Suprapubic skin (tissue), 3 donors: ENCODE data around the gene SERTAD1.

ENCODE experiments used
- CTCF ChIP-seq, 2 donors: fragments of 200-600 bp in 1 of 2; fragments of 450-650 bp in 1 of 2; sonication (generic) in 1 of 2; IDR thresholded peaks; one replicate each; pipeline ENCODE4 v1.5.1; 2016 to 2019; ENCODE audit warnings: antibody characterized with exemption in 2 of 2, mild to moderate bottlenecking in 1 of 2, moderate library complexity in 1 of 2
- POLR2AphosphoS5 ChIP-seq, 3 donors: sonication (generic); formaldehyde crosslinking; IDR thresholded peaks; one replicate each; pipeline ENCODE4 v1.6.1; 2017; ENCODE audit warnings: antibody characterized with exemption in 3 of 3

GRCh38 chr19:40388481-40388880 is 37.3 kb downstream of the SERTAD1 start:
- no peak for TF ChIP-seq POLR2AphosphoS5 (IDR thresholded peaks at IDR 0.05)
- no peak for TF ChIP-seq CTCF (IDR thresholded peaks at IDR 0.05)
